NT2/D1 (cell line): ENCODE data around the gene GPSM3.

Source experiments
- DNase-seq: peaks from one replicate; pipeline ENCODE4 v3.0.0-alpha.2; 2011; ENCODE audit warnings: low read depth, low spot score
- H3K27me3 ChIP-seq: 2 replicates; pipeline ENCODE4 v1.6.0; 2011; ENCODE audit warnings: mild to moderate bottlenecking; ENCODE audit not compliant: insufficient read length, insufficient read depth
- H3K36me3 ChIP-seq: 2 replicates; pipeline ENCODE4 v1.6.1; 2011; ENCODE audit warnings: mild to moderate bottlenecking, low read length, mixed read lengths; ENCODE audit not compliant: insufficient read depth, insufficient read length
- H3K4me1 ChIP-seq: 2 replicates; pipeline ENCODE4 v1.5.1; 2011; ENCODE audit not compliant: insufficient read depth, insufficient read length
- H3K4me3 ChIP-seq: 2 replicates; pipeline ENCODE4 v1.5.1; 2011; ENCODE audit warnings: low read depth; ENCODE audit not compliant: insufficient read length
- H3K9ac ChIP-seq: 2 replicates; pipeline ENCODE4 v1.6.0; 2011; ENCODE audit warnings: low read depth; ENCODE audit not compliant: insufficient read length
- H3K9me3 ChIP-seq: 2 replicates; pipeline ENCODE4 v1.5.1; 2011; ENCODE audit warnings: mild to moderate bottlenecking, low read length; ENCODE audit not compliant: insufficient read depth
- SUZ12 ChIP-seq: IDR thresholded peaks from 2 replicates; pipeline ENCODE4 v1.6.1; 2011; ENCODE audit not compliant: insufficient read length, insufficient read depth; ENCODE audit errors: extremely low read depth
- YY1 ChIP-seq: IDR thresholded peaks from 2 replicates; pipeline ENCODE4 v1.6.1; 2011; ENCODE audit not compliant: insufficient read length, insufficient read depth
- ZNF274 ChIP-seq: IDR thresholded peaks from 2 replicates; pipeline ENCODE4 v1.6.1; 2011; ENCODE audit warnings: mild to moderate bottlenecking, low read depth, low read length

GPSM3 gene

GRCh38 chr6:32174416-32174815, 18.0 kb downstream of the GPSM3 start:
- Histone ChIP-seq H3K9ac (no peak overlapping the region), H3K9me3 (no peaks in the 10 kb centered on the region), H3K36me3 (peaks cover 46% of the 10 kb centered on the region), H3K4me1 (no peaks in the 10 kb centered on the region), H3K4me3 (no peak overlapping the region), H3K27me3 (no peaks in the 10 kb centered on the region)
- no peak for DNase-seq
- TF ChIP-seq ZNF274 = no peak
- no peak for TF ChIP-seq SUZ12
- no peak for TF ChIP-seq YY1

- H3K27me3 ChIP-seq = no peaks in the 10 kb centered on the region
- no peaks in the 10 kb centered on the region for H3K4me1 ChIP-seq
- no peaks in the 10 kb centered on the region for H3K9me3 ChIP-seq
- no peak overlapping the region for H3K4me3 ChIP-seq
- no peak for DNase-seq
- H3K36me3 ChIP-seq = peaks cover 57% of the 10 kb centered on the region
- no peak overlapping the region for H3K9ac ChIP-seq
- TF ChIP-seq SUZ12 = no peak
- no peak for TF ChIP-seq YY1
- no peak for TF ChIP-seq ZNF274
Observed at GRCh38 chr6:32173051-32173727, 19.3 kb downstream of the GPSM3 start.

GRCh38 chr6:32171234-32171633, 21.2 kb downstream of the GPSM3 start:
- TF ChIP-seq ZNF274 (no peak), YY1 (no peak), SUZ12 (no peak)
- Histone ChIP-seq H3K36me3 (peaks cover 77% of the 10 kb centered on the region), H3K9me3 (no peaks in the 10 kb centered on the region), H3K9ac (no peak overlapping the region), H3K4me1 (no peaks in the 10 kb centered on the region), H3K4me3 (no peak overlapping the region), H3K27me3 (no peaks in the 10 kb centered on the region)
- no peak for DNase-seq

- TF ChIP-seq ZNF274 (no peak), YY1 (no peak), SUZ12 (no peak)
- Histone ChIP-seq H3K9ac (no peak overlapping the region), H3K27me3 (no peaks in the 10 kb centered on the region), H3K4me1 (peaks cover 2% of the 10 kb centered on the region), H3K9me3 (no peaks in the 10 kb centered on the region), H3K4me3 (no peak overlapping the region), H3K36me3 (peaks cover 83% of the 10 kb centered on the region)
- no peak for DNase-seq
Observed at GRCh38 chr6:32170294-32170693, 22.1 kb downstream of the GPSM3 start.

GRCh38 chr6:32168807-32169591, 23.4 kb downstream of the GPSM3 start:
- DNase-seq = no peak
- peaks cover 77% of the 10 kb centered on the region for H3K36me3 ChIP-seq
- H3K9ac ChIP-seq = no peak overlapping the region
- H3K4me1 ChIP-seq = peaks cover 4% of the 10 kb centered on the region
- no peak for TF ChIP-seq YY1
- TF ChIP-seq SUZ12 = no peak
- TF ChIP-seq ZNF274 = no peak
- H3K4me3 ChIP-seq = no peak overlapping the region
- H3K9me3 ChIP-seq = no peaks in the 10 kb centered on the region
- no peaks in the 10 kb centered on the region for H3K27me3 ChIP-seq

- Histone ChIP-seq H3K36me3 (peaks cover 71% of the 10 kb centered on the region), H3K27me3 (no peaks in the 10 kb centered on the region), H3K9me3 (no peaks in the 10 kb centered on the region), H3K9ac (no peak overlapping the region), H3K4me1 (peaks cover 9% of the 10 kb centered on the region), H3K4me3 (no peak overlapping the region)
- DNase-seq = no peak
- TF ChIP-seq ZNF274 = no peak
- TF ChIP-seq SUZ12 = no peak
- no peak for TF ChIP-seq YY1
Observed at GRCh38 chr6:32168350-32168749, 24.1 kb downstream of the GPSM3 start.

GRCh38 chr6:32167761-32168262, 24.6 kb downstream of the GPSM3 start:
- no peaks in the 10 kb centered on the region for H3K9me3 ChIP-seq
- DNase-seq = no peak
- no peak for TF ChIP-seq SUZ12
- TF ChIP-seq ZNF274 = no peak
- TF ChIP-seq YY1 = no peak
- H3K4me3 ChIP-seq = no peak overlapping the region
- no peak overlapping the region for H3K9ac ChIP-seq
- H3K27me3 ChIP-seq = no peaks in the 10 kb centered on the region
- H3K4me1 ChIP-seq = peaks cover 13% of the 10 kb centered on the region
- peaks cover 69% of the 10 kb centered on the region for H3K36me3 ChIP-seq
